ENCODE results near the gene SCLT1. TPM values are rescaled to one million over a fixed set of nuclear protein-coding genes. Genes with fewer than 3 reads are reported as not detected.

The SCLT1 gene
- polyA plus RNA-seq, 1 donor (not counting 4 experiments of a cell fraction or from before 2014, with no cell fraction given), result 5.8 TPM

DNA sequence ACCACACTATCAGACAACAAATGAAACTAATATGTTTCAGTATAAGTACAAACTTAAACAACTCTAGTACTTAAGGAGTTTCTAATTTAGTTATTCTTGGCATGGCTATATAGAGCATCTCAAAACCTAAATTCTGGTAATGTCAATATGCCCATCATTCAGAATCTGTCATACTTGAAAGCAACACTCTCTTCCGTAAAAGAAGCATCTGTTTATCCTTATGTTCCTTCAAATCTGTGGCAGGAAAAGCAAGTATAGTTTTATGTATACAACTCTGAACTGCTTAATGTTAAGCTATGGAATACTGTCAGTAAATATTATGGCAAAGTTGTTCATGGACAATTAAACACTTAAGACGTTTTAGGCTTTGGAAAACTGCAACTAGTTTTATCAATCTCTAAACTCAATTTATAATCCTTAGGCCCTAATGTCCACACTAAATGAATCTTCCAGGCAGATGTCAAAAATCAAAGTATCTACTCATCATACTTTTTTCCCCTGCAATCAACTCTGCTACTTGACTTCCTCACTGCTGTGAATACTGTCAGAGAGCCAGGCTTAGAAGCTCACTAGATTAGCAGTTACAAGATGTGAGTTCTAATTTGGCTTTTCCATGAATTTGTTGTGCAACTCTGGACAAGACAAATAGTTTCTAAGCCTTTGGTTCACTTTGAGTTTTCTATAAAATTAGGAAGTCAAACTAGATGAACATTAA is 109.4 kb downstream of the SCLT1 start:
- Histone ChIP-seq H3K27me3 (ENCODE audit: control insufficient read depth, extremely low read depth, insufficient read depth, low read length) (no peaks in the 10 kb centered on the region), H4K20me1 (ENCODE audit: control insufficient read depth, extremely low read depth, insufficient read depth, low read length) (no peaks in the 10 kb centered on the region), H3K4me1 (ENCODE audit: control insufficient read depth, extremely low read depth, insufficient read depth, low read length) (peaks cover 4% of the 10 kb centered on the region), H3K36me3 (ENCODE audit: control insufficient read depth in 2 of 2, extremely low read depth in 1 of 2, insufficient read depth in 2 of 2, low read length in 2 of 2) (peaks cover 3 to 10% of the 10 kb centered on the region in 2 experiments), H2AFZ (ENCODE audit: control insufficient read depth, low read length) (no peak overlapping the region), H3K79me2 (ENCODE audit: control insufficient read depth, insufficient read depth, low read length) (no peaks in the 10 kb centered on the region), H3K9me1 (ENCODE audit: control insufficient read depth, extremely low read depth, insufficient read depth, low read length) (no peaks in the 10 kb centered on the region), H3K4me3 (ENCODE audit: control insufficient read depth in 2 of 3, extremely low read depth in 1 of 3, insufficient read depth in 2 of 3, low read depth in 1 of 3, low read length in 3 of 3) (no peak overlapping the region), H3K9ac (ENCODE audit: control insufficient read depth, extremely low read depth, insufficient read depth, low read length) (no peak overlapping the region), H3K9me3 (ENCODE audit: control insufficient read depth, low read depth, low read length) (no peaks in the 10 kb centered on the region), H3K4me2 (ENCODE audit: control insufficient read depth, extremely low read depth, insufficient read depth, low read depth, low read length) (no peak overlapping the region), H3K27ac (ENCODE audit: control insufficient read depth, insufficient read depth, low read length) (no peak overlapping the region)
- DNase-seq (ENCODE audit: low read depth, low spot score) (no peak), FAIRE-seq (no peak)
- dilution Hi-C loops (cut with MboI; ENCODE audit: extremely low pct_ligation_motif_present, low sequenced_read_pairs), result no loop called here
- TF ChIP-seq EZH2 (IDR thresholded peaks at IDR 0.05; ENCODE audit: low read length), result no peak
- TF ChIP-seq, protein P1, sequence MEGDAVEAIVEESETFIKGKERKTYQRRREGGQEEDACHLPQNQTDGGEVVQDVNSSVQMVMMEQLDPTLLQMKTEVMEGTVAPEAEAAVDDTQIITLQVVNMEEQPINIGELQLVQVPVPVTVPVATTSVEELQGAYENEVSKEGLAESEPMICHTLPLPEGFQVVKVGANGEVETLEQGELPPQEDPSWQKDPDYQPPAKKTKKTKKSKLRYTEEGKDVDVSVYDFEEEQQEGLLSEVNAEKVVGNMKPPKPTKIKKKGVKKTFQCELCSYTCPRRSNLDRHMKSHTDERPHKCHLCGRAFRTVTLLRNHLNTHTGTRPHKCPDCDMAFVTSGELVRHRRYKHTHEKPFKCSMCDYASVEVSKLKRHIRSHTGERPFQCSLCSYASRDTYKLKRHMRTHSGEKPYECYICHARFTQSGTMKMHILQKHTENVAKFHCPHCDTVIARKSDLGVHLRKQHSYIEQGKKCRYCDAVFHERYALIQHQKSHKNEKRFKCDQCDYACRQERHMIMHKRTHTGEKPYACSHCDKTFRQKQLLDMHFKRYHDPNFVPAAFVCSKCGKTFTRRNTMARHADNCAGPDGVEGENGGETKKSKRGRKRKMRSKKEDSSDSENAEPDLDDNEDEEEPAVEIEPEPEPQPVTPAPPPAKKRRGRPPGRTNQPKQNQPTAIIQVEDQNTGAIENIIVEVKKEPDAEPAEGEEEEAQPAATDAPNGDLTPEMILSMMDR (optimal IDR thresholded peaks at IDR 0.05 in 1 of 3, IDR thresholded peaks at IDR 0.05 in 1 of 3, conservative IDR thresholded peaks at IDR 0.05 in 1 of 3; ENCODE audit: extremely low read depth in 1 of 3, insufficient read depth in 2 of 3, low read length in 3 of 3), result no peak

DNA sequence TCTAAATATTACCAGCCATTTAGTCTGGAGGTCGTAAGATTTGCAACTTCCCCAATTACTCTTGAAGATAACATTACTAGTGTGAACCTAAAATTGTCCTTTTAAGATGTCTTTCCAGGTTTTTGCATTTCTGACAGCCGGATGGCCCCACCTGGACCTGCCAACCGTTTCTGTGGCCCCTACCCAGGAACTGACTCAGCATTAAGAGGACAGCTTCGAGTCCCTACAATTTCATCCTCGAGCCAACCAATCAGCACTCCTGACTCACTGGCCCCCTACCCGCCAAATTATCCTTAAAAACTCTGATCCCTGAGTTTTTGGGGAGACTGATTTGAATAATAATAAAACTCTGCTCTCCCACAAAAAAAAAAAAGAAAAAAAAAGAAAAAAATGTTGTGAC is 112.0 kb downstream of the SCLT1 start:
- Histone ChIP-seq H3K9ac (ENCODE audit: control insufficient read depth, extremely low read depth, insufficient read depth, low read length) (no peak overlapping the region), H4K20me1 (ENCODE audit: control insufficient read depth, extremely low read depth, insufficient read depth, low read length) (no peaks in the 10 kb centered on the region), H3K4me1 (ENCODE audit: control insufficient read depth, extremely low read depth, insufficient read depth, low read length) (peaks cover 4% of the 10 kb centered on the region), H3K4me3 (ENCODE audit: control insufficient read depth in 2 of 3, extremely low read depth in 1 of 3, insufficient read depth in 2 of 3, low read depth in 1 of 3, low read length in 3 of 3) (no peak overlapping the region), H2AFZ (ENCODE audit: control insufficient read depth, low read length) (no peak overlapping the region), H3K9me3 (ENCODE audit: control insufficient read depth, low read depth, low read length) (no peaks in the 10 kb centered on the region), H3K27me3 (ENCODE audit: control insufficient read depth, extremely low read depth, insufficient read depth, low read length) (no peaks in the 10 kb centered on the region), H3K79me2 (ENCODE audit: control insufficient read depth, insufficient read depth, low read length) (no peaks in the 10 kb centered on the region), H3K4me2 (ENCODE audit: control insufficient read depth, extremely low read depth, insufficient read depth, low read depth, low read length) (no peak overlapping the region), H3K9me1 (ENCODE audit: control insufficient read depth, extremely low read depth, insufficient read depth, low read length) (no peaks in the 10 kb centered on the region), H3K27ac (ENCODE audit: control insufficient read depth, insufficient read depth, low read length) (no peak overlapping the region), H3K36me3 (ENCODE audit: control insufficient read depth in 2 of 2, extremely low read depth in 1 of 2, insufficient read depth in 2 of 2, low read length in 2 of 2) (peaks cover 0 to 3% of the 10 kb centered on the region in 2 experiments)
- TF ChIP-seq EZH2 (IDR thresholded peaks at IDR 0.05; ENCODE audit: low read length), result no peak
- TF ChIP-seq, protein P1 (optimal IDR thresholded peaks at IDR 0.05 in 1 of 3, IDR thresholded peaks at IDR 0.05 in 1 of 3, conservative IDR thresholded peaks at IDR 0.05 in 1 of 3; ENCODE audit: extremely low read depth in 1 of 3, insufficient read depth in 2 of 3, low read length in 3 of 3), result no peak
- dilution Hi-C loops (cut with MboI; ENCODE audit: extremely low pct_ligation_motif_present, low sequenced_read_pairs), result no loop called here
- FAIRE-seq (no peak), DNase-seq (ENCODE audit: low read depth, low spot score) (no peak)

Measured in keratinocyte (primary cell).